ENCODE results near the gene USP19.

The USP19 gene, protein sequence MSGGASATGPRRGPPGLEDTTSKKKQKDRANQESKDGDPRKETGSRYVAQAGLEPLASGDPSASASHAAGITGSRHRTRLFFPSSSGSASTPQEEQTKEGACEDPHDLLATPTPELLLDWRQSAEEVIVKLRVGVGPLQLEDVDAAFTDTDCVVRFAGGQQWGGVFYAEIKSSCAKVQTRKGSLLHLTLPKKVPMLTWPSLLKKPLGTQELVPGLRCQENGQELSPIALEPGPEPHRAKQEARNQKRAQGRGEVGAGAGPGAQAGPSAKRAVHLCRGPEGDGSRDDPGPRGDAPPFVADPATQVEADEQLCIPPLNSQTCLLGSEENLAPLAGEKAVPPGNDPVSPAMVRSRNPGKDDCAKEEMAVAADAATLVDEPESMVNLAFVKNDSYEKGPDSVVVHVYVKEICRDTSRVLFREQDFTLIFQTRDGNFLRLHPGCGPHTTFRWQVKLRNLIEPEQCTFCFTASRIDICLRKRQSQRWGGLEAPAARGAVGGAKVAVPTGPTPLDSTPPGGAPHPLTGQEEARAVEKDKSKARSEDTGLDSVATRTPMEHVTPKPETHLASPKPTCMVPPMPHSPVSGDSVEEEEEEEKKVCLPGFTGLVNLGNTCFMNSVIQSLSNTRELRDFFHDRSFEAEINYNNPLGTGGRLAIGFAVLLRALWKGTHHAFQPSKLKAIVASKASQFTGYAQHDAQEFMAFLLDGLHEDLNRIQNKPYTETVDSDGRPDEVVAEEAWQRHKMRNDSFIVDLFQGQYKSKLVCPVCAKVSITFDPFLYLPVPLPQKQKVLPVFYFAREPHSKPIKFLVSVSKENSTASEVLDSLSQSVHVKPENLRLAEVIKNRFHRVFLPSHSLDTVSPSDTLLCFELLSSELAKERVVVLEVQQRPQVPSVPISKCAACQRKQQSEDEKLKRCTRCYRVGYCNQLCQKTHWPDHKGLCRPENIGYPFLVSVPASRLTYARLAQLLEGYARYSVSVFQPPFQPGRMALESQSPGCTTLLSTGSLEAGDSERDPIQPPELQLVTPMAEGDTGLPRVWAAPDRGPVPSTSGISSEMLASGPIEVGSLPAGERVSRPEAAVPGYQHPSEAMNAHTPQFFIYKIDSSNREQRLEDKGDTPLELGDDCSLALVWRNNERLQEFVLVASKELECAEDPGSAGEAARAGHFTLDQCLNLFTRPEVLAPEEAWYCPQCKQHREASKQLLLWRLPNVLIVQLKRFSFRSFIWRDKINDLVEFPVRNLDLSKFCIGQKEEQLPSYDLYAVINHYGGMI (N-terminal part only)

DNA sequence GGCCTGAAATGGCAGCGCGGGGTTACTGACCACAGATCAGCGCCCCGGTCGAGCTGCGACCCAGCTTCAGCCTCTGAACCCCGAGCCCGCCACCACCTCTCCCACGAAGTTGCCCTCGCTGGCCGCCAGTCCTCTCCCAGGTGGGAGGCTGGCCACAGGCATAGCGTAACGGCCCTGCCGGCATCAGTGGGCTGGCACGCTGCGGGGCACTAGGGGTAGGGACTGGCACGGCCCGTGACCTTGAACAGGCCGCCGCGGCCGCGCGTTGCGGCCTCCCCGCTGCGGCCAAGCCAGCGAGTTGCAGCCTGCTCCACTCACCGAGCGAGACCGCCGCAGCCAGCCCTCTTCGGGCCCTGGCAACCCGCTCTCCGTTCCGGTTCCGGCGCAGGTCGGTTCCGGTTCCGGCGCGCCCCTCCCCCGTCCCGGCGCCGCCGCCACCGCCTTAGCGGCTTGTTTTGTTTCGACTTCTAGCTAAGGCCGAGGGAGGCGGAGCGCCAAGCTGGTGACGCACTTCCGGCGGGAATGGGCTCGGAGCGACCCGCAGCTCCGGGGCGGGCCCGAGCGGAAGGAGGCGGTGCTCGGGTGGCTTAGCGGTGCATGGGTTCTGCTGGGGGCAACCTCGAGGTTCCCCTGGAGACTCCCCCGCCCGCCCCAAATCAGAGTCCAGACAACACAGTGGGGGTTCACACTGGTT is at the start of gene USP19:
Gene USP19, minus strand, starts transcription at position 386 of the 694 bp plus-strand sequence. CDS start 1,678 bp downstream, outside the sequence.
- DNase-seq, result peak; percentile 92

DNA sequence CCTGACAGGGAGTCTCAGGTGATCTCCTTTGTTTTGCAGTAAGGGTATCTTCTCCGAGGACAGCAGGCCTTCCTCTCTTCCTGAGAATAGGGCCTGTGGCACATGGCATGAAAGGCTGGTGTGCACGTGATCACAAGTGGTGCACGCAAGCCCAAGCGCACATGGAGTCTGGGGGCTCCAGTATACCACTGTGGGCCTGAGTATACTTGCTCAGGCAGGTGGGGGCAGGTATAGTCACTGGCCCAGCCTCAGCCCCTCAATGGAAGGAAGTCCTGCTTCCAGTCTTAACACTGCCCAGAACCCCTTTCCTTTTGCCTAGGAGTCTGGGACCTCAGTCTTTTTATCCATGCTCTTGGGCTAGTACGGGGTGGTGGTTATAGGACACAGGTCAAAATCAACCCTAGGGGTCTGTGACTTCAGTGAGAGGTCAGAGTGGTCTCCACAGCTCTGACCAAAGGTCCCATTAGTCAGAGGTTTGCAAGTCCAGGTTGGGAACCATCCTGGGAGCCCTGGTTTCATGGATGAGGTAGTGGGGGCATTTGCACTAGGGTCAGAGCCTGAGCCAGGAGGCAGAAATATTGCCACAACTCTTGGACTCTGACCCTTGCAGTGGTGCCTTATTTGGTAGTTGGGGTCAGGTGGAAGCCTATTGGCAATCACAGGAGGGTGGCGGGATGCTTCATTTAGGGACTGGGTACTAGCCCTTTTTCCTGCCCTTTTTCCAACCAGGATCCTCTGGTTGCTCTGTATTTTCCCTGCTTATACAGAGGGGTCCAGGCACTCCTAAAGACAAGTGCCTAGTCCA is 46.3 kb upstream of the USP19 start:
- DNase-seq, result no peak

DNA sequence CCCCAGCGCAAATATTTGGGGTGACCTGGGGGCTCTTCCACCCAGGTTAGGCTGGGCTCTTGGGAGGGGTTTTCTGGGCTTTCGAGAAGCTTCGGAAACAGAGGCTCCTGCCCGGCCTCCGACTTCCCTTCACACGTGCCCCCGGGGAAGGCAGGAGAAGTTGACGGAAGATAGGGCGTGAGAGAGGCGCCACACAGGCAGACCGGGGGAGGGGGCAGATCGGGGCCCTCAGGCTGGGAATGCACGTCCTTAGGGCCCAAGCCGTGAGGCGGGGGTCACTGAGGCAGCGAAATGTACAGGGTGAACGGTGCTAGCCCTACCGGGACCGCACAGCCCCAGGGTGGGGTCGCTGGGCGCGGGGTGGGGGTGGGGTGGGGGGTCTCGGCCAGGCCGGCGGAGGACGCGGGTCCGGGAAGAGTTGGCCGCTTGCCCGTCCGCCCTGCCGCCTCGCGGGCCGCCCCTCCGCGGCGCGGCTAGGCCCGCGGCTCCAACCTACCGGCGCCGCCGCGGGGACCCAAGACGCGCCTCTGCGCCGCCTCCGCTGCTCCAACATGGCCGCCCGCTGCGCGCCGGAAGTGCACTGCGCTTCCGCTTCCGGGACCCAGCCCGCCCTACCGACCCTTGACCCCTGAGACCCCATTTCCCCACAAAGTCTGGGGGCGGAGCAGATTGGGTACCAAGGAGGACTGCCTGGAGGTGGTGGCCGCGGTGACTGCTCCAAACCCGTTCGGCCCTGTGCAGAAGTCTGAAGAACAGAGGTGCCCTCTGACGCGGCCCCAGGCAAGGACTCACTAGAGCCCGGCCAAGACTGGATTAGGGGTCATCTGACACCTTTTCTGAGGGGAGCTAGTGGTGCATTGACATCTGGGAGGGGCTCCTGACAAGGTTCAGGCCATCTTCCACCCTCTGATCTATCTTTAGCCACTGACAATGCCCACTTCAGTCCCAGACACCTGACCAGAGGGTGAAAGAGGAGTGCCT is 45.4 kb upstream of the USP19 start, which contains the start of gene CCDC71:
Gene CCDC71, minus strand, starts transcription at position 561 of the 981 bp plus-strand sequence. CDS start 2,123 bp downstream, outside the sequence.
- DNase-seq, result peak; percentile 74

DNA sequence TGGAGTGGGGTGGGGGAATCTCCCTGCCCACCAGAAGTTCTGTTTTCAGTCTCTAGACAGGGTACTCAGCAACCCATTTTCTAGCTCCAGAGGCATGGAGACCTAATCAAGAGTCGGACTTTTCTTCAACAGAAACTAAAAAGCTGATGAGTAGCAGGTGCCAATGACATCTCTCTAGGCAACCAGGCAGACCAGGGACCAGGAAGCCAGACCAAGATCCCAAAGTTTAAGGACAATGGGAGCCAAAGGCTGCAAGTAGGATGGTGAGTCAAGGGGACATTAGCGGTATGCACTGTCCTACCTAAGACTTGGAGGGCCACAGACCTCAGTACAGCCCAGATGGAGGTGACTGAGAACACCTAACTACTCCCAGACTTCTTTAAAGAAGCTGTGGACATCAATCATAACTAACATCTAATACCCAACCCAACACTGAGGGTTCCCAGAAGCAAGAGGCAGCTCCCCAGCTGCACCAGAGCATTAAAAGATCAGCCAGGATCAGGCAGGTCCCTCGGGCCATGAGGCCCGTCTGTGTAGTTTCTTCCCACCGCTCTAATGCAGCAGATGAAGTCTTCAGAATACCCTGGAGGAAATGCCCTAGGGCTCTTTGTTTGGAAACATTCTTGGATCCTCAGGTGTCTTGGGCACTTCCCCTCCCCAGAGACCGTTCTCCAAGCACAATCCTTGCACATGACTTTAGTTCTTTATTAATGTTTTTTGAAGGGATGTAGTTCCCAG is 44.5 kb upstream of the USP19 start:
- no peak for DNase-seq

DNA sequence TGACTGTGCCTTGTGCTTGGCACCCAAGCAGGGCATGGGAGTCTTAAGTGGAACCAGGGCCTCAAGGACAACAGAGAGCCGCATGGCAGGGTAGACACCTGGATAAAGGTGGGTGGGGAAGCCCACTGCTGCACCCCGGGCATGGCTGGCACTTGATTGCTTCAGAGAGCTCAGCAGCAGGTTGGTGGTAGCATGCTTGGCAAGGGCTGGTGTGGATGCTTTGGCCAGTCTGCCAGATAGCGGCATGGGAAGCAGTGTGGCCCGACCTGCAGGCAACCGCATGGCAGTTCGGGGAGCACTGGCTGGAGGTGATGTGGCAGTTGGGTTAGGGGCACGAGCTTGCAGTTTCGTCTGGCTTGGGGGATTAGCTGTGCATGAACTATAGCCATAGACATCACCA is 43.0 kb upstream of the USP19 start:
- no peak for DNase-seq

DNA sequence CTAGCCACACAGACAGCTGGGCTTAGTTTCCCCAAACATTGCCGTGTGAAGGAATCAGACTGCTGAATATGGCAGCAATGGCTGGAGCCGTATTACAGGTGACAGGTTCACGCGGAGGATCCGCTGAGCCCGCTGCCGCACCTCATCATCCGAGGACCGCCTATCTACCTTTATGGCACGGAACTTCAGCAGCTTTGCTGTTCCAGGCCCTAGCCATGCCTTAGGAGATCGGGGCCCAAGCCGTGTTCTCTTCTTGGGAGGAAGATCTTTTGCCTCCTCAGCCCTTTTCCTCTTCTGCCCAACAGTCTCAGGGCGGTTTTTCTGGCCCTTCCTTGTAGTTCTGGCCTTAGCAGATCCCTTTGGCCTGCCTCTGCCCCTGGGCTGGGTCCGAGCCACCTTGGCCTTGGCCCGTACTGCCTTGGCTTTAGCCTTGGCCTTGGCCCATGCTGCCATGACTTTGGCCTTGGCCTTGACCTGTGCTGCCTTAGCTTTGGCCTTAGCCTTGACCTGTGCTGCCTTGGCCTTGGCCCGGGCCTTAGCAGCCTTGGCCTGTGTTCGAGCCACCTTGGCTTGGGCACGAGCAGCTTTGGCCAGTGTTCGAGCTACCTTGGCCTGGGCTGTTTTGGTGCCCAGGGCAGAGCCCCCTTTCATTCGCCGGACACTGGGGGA is 42.3 kb upstream of the USP19 start:
- no peak for DNase-seq

DNA sequence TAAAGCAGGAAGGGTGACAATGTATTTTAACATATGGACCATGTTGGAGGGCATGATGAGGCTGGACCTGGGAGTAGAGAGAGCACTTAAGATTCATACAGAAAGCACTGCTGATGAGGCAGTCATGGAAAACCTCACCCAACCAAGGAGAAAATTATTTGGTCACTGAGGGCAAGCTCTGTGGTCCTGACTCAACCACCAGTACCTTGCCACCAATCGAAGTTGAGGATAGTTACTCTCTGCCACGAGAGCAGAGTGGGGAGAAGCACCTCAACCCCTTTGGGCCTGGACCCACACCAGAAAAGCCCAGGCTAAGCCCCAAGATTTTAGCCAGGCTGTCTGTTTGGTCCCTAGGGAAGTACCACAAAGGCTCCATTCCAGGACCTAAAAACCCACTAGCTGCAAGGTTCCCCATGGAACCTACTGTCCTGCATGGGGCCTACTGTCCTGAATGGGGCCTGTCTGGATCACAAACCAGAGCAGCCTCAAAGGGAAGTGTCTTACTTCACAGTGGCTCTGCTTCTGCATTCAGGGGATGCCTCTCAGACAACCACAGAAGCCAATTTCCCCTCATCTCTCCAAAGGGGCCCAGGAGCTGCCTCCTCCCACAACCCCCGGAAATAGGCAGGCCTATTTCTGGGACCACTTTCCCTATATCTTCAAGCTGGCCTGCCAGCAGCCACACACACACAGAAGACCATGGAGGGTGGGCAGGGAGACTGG is 41.3 kb upstream of the USP19 start:
- no peak for DNase-seq

DNA sequence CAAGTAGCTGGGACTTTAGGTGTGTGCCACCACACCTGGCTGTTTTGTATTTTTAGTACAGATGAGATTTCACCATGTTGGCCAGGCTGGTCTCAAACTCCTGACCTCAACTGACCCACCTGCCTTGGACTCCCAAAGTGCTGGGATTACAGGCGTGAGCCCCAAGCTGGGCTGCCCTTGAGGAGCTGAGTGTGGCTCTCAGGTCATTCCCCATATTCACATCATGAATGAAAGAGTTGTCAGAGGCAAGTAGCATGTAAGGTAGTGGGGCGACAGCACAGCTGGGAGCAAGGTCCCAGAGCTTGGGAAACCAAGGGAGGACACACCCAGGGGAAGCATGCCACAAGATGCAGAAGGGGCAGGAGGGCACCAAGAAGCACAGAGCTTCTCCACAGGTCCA is 40.6 kb upstream of the USP19 start:
- no peak for DNase-seq

DNA sequence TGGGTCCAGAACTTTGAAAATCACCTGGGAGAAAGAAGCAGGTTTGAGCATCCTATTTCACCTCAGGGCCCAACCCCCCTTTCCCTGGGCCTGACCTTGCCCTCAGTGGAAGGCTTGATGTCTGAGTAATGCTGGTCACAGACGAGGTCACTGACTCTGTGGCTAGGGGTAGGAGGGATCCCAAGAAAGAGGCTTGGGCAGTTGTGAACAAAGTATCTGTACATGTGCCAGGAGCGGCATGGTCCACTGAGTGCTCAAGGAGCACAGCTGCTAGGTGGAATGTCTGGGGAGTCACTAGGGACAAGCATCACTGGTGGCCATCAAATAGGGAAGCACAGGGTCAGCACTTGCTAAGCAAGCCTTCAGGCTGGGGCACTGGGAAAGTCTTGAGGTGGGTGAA is 38.2 kb upstream of the USP19 start:
- no peak for DNase-seq

DNA sequence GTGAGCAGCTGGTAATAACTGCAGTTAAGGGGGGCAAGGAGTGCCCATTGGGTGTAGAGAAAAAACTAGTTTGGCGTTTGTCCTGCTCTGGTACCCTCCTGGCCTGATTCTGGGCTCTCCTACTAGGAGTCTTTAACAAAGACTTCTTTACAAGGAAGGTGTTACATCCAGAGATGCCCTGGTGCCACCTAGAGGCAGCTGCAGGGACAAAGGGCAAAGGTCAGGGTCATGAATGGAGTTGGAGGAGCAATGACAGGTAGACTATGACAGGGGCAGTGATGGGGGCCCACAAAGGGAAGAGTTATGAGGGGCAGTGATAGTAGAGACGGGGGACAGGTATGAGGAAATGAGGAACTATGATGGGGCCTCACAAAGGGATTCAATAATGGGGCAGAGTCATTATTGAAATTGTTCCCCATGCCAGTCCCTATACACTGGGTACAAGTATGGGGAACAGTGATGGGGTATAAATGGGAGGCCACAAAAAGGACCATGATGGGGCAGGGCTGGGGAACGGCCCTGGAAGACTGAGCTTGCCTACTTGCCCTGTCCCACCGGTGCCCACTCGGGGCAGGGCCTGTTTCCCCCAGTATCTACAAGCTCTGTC is 37.6 kb upstream of the USP19 start:
- peak; percentile 44 for DNase-seq

DNA sequence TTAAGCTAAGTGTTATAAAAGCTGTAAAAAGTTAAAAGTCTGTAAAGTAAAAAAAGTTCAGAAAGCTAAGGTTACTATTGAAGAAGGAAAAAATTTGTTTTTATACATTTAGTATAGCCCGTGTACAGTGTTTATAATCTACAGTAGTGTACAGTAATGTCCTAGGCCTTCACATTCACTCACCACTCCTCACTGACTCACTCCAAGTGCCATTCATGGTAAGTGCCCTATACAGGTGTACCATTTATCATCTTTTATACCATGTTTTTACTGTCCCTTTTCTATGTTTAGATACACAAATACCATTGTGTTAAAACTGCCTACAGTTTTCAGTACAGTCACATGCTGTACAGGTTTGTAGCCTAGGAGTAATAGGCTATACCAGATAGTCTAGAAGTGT is 36.7 kb upstream of the USP19 start:
- no peak for DNase-seq

DNA sequence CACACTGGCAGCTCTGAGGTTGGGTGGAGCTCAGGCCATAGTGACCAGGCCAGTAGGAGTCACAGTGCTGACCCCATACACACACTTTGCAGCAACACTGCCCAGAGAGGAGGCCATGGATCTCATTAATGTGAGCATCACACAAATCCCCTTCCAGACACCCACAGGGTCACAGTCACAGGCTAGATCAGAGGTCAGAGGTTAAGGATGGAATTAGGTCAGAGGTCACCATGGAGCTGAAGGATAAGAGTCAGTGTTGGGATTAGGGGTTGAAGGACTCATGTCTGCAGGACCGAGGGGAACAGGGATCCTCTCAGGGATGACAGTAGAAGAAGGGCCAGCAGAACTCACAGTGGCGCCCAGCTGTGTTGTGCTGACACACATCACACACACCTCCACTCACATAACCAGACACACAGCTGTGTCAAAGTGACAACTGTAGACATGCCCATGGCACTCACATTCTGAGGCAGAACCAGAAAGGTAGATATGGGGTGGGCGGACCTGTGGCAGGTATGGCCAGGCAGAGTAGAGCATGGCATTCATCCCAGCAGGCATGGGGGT is 32.8 kb upstream of the USP19 start:
- no peak for DNase-seq

DNA sequence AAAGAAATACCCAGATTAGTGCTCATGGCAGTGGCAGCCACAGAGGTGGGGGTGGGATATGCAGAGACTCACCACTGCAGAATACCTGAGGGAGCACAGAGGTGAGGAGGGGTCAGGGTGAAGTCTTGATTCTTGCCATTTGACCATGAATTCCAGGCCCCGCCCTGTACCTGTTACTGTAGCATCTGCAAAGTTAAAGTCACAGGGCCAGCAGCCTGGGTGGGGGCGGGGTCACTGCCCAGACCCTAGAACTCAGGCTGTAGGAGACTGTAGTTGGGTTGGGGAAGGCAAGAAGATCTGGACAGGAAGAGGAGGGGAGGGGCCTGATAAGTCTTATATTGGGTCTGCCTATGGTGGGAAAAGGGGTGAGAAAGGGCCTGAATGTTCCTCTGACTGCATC is 31.0 kb upstream of the USP19 start:
- DNase-seq, result no peak

DNA sequence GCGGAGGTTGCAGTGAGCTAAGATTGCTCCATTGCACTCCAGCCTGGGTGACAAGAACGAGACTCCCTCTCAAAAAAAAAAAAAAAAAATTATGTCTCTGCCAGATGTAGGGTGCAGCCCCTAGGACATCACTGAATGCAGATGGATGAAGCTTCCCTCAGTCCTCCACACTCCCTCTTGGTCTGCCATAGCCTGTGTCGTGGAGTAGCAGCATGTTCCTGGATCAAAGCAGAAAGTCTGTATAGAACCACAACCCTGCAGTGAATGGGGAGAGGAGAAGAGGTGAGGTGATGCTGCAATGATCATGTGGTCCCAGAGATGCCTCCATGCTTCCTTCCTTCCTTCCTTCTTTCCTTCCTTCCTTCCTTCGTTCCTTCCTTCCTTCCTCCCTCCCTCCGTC is 27.5 kb upstream of the USP19 start:
- no peak for DNase-seq

DNA sequence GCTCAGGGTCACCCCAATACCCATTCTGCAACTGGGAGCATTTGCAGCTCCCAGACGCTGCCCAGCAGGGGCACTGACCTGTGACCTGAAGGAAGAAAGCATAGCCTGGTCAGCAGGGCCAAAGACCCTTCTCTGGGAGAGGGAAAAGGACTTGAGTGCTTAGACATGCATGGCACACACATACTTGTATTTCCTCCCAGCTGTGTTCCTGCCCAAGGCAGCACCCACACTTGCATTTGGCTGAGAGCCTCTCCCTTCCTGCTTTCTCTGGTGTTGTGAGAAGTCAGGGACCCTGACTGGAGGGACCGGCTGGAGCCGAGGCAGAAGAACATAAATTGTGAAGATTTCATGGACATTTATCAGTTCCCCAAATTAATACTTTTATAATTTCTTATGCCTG is 19.5 kb upstream of the USP19 start:
- no peak for DNase-seq

DNA sequence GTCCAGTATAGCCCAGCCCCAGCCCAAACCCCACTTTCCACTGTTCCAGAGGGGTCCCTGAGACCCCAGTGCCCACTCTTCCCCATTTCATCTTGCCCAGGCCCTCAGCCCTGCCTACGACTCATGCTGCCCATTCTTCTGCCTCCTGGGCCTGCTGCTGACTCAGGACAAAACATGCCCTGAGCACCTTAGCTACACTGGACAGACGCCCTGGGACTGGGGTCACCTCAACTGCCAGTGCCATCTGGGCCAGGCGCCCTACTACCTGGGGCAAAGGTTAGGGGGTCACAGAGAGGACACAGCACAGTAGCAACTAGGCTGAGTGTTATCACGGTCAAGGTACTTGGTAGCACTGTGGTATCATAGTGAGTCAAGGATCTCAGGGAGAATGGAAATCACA is 14.9 kb upstream of the USP19 start:
- DNase-seq, result no peak

DNA sequence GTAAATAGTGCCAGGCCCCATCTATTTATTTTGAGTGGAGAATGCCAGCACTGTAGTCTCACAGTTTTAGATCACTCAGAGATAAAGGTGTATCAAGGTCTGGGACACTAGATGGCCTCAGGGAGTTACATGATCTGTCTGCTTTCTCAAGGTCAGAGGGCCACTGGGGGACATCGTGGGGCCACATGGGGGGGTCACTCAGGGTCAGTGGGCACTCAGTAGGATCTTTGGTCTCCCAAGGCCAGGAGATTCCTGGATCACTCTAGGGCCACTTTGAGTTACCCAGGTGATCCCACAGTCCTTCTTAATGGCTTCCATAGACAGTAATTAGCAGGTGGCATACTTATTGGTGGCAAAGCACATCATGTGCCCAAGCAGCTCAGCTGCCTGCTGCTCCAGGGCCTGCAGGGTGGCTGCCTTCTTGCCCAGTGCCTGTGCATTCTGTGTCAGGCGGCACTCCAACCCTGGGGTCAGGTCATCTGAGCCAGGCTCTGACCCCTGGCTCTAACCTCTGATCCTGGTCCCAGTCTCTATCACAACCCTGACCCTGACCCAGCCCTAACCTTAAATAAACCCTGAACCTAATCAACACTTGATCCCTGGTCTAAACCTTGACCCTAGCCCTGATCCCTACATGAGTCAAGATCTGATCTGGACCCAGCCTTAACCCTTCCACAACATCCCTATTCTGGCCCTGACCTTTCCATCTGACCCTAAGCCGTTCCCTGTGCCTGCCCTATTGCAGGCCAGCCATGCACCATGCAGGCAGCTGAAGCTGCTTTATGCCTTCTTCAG is 14.0 kb upstream of the USP19 start:
- DNase-seq, result no peak
